Uterus (tissue), 4 donors: ENCODE data around the gene HIPK2. TPM values are rescaled to one million over a fixed set of nuclear protein-coding genes. Genes with fewer than 3 reads are reported as not detected.

Source experiments
- DNase-seq, 2 donors: peaks; one replicate each; pipeline ENCODE4 v3.0.0-alpha.2; 2019 to 2020
- H3K27ac ChIP-seq, 2 donors: fragments of 200-600 bp; sonication (generic); 1 replicate in 1 of 2; 2 replicates in 1 of 2; pipeline ENCODE4 v1.5.1; 2016 to 2018
- H3K27me3 ChIP-seq, 2 donors: fragments of 200-600 bp; sonication (generic); one replicate each; pipeline ENCODE4 v1.5.1; 2018 to 2019; ENCODE audit warnings: control low read depth in 1 of 2
- H3K36me3 ChIP-seq, 2 donors: fragments of 200-600 bp; sonication (generic); one replicate each; pipeline ENCODE4 v1.5.1; 2019; ENCODE audit warnings: control low read depth in 1 of 2
- H3K4me1 ChIP-seq, 2 donors: fragments of 200-600 bp; sonication (generic); one replicate each; pipeline ENCODE4 v1.5.1; 2018 to 2019; ENCODE audit warnings: control low read depth in 1 of 2
- H3K4me3 ChIP-seq, 2 donors: fragments of 200-600 bp; sonication (generic); 1 replicate in 1 of 2; 2 replicates in 1 of 2; pipeline ENCODE4 v1.5.1; 2018 to 2019; ENCODE audit warnings: mild to moderate bottlenecking in 1 of 2
- H3K9me3 ChIP-seq, 2 donors: fragments of 200-600 bp; sonication (generic); one replicate each; pipeline ENCODE4 v1.5.1; 2019; ENCODE audit warnings: control low read depth in 1 of 2
- CTCF ChIP-seq, 4 experiments: fragments of 200-600 bp in 2 of 4; fragments of 450-650 bp in 2 of 4; sonication (generic) in 2 of 4; IDR thresholded peaks; one replicate each; pipeline ENCODE4 v1.5.1; 2016 to 2019; ENCODE audit warnings: antibody characterized with exemption in 4 of 4, mild to moderate bottlenecking in 2 of 4, moderate library complexity in 1 of 4
- POLR2A ChIP-seq, 2 donors: fragments of 450-650 bp; IDR thresholded peaks; one replicate each; pipeline ENCODE4 v1.6.1; 2016; ENCODE audit warnings: antibody characterized with exemption in 2 of 2, mild to moderate bottlenecking in 1 of 2, moderate library complexity in 1 of 2
- intact Hi-C: fragments of 100-400 bp; cut with DNase I; formaldehyde crosslinking; loops from one replicate; pipeline ENCODE4 v1.15.1; 2023; ENCODE audit warnings: low total_unique reads
- total RNA-seq, 4 donors: library from RNA; depleted of rRNA in 3 of 4; stranded (reverse); fragments of >200 nt in 3 of 4; gene quantifications; one replicate each; pipeline versions ENCODE4 v1.1.0 to v1.2.4, GENCODE V29; 2014 to 2023
- donor health status: DM: yes; HTN: yes; CAD: no.

Gene HIPK2
- total RNA-seq, 4 donors from 2014 or later: 9.4 to 65.8 (median 19.2) TPM

- Histone ChIP-seq H3K4me1 (no peaks in the 10 kb centered on the region), H3K27me3 (no peaks in the 10 kb centered on the region), H3K27ac (no peak overlapping the region), H3K4me3 (no peak overlapping the region), H3K9me3 (no peaks in the 10 kb centered on the region), H3K36me3 (no peaks in the 10 kb centered on the region)
- intact Hi-C loops: no loop called here
- TF ChIP-seq CTCF (IDR thresholded peaks at IDR 0.05): no peak
- no peak for TF ChIP-seq POLR2A (IDR thresholded peaks at IDR 0.05)
- DNase-seq: no peak
Measured at GRCh38 chr7:139541600-139542307, 236.0 kb downstream of the HIPK2 start.

- H3K4me3 ChIP-seq: no peak overlapping the region
- intact Hi-C loops: no loop called here
- no peaks in the 10 kb centered on the region for H3K36me3 ChIP-seq
- DNase-seq: no peak
- H3K4me1 ChIP-seq: no peaks in the 10 kb centered on the region
- H3K27ac ChIP-seq: no peak overlapping the region
- no peaks in the 10 kb centered on the region for H3K9me3 ChIP-seq
- TF ChIP-seq CTCF (IDR thresholded peaks at IDR 0.05) (no peak), POLR2A (IDR thresholded peaks at IDR 0.05) (no peak)
- no peaks in the 10 kb centered on the region for H3K27me3 ChIP-seq
Measured at GRCh38 chr7:139540203-139540602, 237.6 kb downstream of the HIPK2 start.

GRCh38 chr7:139538881-139539635 is 238.7 kb downstream of the HIPK2 start:
- intact Hi-C loops: no loop called here
- Histone ChIP-seq H3K36me3 (no peaks in the 10 kb centered on the region), H3K27me3 (no peaks in the 10 kb centered on the region), H3K9me3 (no peaks in the 10 kb centered on the region), H3K27ac (no peak overlapping the region), H3K4me3 (no peak overlapping the region), H3K4me1 (no peaks in the 10 kb centered on the region)
- TF ChIP-seq CTCF (IDR thresholded peaks at IDR 0.05) (no peak), POLR2A (IDR thresholded peaks at IDR 0.05) (no peak)
- no peak for DNase-seq

GRCh38 chr7:139536152-139536551 is 241.6 kb downstream of the HIPK2 start:
- TF ChIP-seq CTCF (IDR thresholded peaks at IDR 0.05): no peak
- TF ChIP-seq POLR2A (IDR thresholded peaks at IDR 0.05): no peak
- Histone ChIP-seq H3K4me3 (no peak overlapping the region), H3K27me3 (no peaks in the 10 kb centered on the region), H3K4me1 (no peaks in the 10 kb centered on the region), H3K27ac (no peak overlapping the region), H3K9me3 (no peaks in the 10 kb centered on the region), H3K36me3 (no peaks in the 10 kb centered on the region)
- no peak for DNase-seq
- intact Hi-C loops: no loop called here

- Histone ChIP-seq H3K27me3 (no peaks in the 10 kb centered on the region), H3K27ac (no peak overlapping the region), H3K36me3 (no peaks in the 10 kb centered on the region), H3K4me1 (no peaks in the 10 kb centered on the region), H3K4me3 (no peak overlapping the region), H3K9me3 (no peaks in the 10 kb centered on the region)
- DNase-seq: no peak
- TF ChIP-seq POLR2A (IDR thresholded peaks at IDR 0.05): no peak
- intact Hi-C loops: no loop called here
Measured at GRCh38 chr7:139534966-139535651, 242.7 kb downstream of the HIPK2 start.
